HG02938 (cell line): ENCODE results near the gene MTMR6.

Experiments
- ATAC-seq: cut with Tn5 transposase; IDR thresholded peaks from one replicate; pipeline ENCODE4 v1.9.1; 2021; ENCODE audit warnings: mild to moderate bottlenecking, moderate library complexity; ENCODE audit not compliant: unreplicated experiment

MTMR6 gene

GRCh38 chr13:25222740-25223139, 64.5 kb downstream of the MTMR6 start:
- no peak for ATAC-seq

GRCh38 chr13:25218019-25218418, 69.3 kb downstream of the MTMR6 start:
- no peak for ATAC-seq

- no peak for ATAC-seq
These were observed 70.0 kb downstream of the MTMR6 start for GRCh38 chr13:25217023-25217885.

GRCh38 chr13:25215253-25215575, 72.1 kb downstream of the MTMR6 start:
- ATAC-seq = no peak

- no peak for ATAC-seq
These were observed 72.6 kb downstream of the MTMR6 start for GRCh38 chr13:25214491-25215252.

GRCh38 chr13:25213715-25214114, 73.6 kb downstream of the MTMR6 start:
- ATAC-seq = no peak

GRCh38 chr13:25210842-25211569, 76.3 kb downstream of the MTMR6 start:
- no peak for ATAC-seq

- no peak for ATAC-seq
These were observed 79.9 kb downstream of the MTMR6 start for GRCh38 chr13:25207291-25207810.

- ATAC-seq = no peak
These were observed 82.4 kb downstream of the MTMR6 start for GRCh38 chr13:25204863-25205262.

GRCh38 chr13:25203127-25203740, 84.1 kb downstream of the MTMR6 start:
- no peak for ATAC-seq

- ATAC-seq = no peak
These were observed 86.5 kb downstream of the MTMR6 start for GRCh38 chr13:25200783-25201182.

GRCh38 chr13:25198647-25199046, 88.6 kb downstream of the MTMR6 start:
- no peak for ATAC-seq

GRCh38 chr13:25196971-25197370, 90.3 kb downstream of the MTMR6 start:
- no peak for ATAC-seq
